DND-41 (cell line): Measurements from ENCODE around the gene GLRA1.

Source experiments
- ATAC-seq: fragments of 200-7000 bp; cut with Tn5 transposase; 3 replicates; pipeline ENCODE4 v1.9.1; 2021; ENCODE audit warnings: low read depth; ENCODE audit not compliant: insufficient read depth
- DNase-seq: peaks from one replicate; pipeline ENCODE4 v3.0.0-alpha.2; 2020
- H2AFZ ChIP-seq: 2 replicates; pipeline ENCODE4 v1.6.0; 2012; ENCODE audit warnings: low read depth, low read length
- H3K27ac ChIP-seq: 2 replicates; pipeline ENCODE4 v1.5.1; 2012; ENCODE audit warnings: low read length, inconsistent platforms
- H3K27me3 ChIP-seq: fragments of 200-600 bp; sonication (generic); 2 replicates; pipeline ENCODE4 v1.6.0; 2012; ENCODE audit warnings: low read length, mild to moderate bottlenecking, inconsistent platforms; ENCODE audit not compliant: insufficient read depth, poor library complexity
- H3K36me3 ChIP-seq: 2 replicates; pipeline ENCODE4 v1.5.1; 2012; ENCODE audit warnings: low read length, inconsistent platforms; ENCODE audit not compliant: insufficient read depth
- H3K4me1 ChIP-seq: 2 replicates; pipeline ENCODE4 v1.5.1; 2012; ENCODE audit warnings: mild to moderate bottlenecking, low read length; ENCODE audit not compliant: insufficient read depth
- H3K4me2 ChIP-seq: 2 replicates; pipeline ENCODE4 v1.6.0; 2012; ENCODE audit warnings: mild to moderate bottlenecking, moderate library complexity, low read length, inconsistent platforms; ENCODE audit not compliant: insufficient read depth
- H3K4me3 ChIP-seq, 2 experiments: fragments of 200-600 bp in 1 of 2; shearing (Covaris generic) in 1 of 2; 2 replicates each; pipeline ENCODE4 v1.5.1; 2012 to 2016; ENCODE audit warnings: inconsistent platforms in 2 of 2, low read length in 2 of 2, mild to moderate bottlenecking in 2 of 2, low read depth in 1 of 2, moderate library complexity in 1 of 2
- H3K79me2 ChIP-seq: 2 replicates; pipeline ENCODE4 v1.6.0; 2012; ENCODE audit warnings: low read length, inconsistent platforms; ENCODE audit not compliant: insufficient read depth
- H3K9ac ChIP-seq: 2 replicates; pipeline ENCODE4 v1.6.0; 2012; ENCODE audit warnings: low read depth, mild to moderate bottlenecking, inconsistent platforms, low read length, moderate library complexity
- H3K9me3 ChIP-seq: 2 replicates; pipeline ENCODE4 v1.5.1; 2012; ENCODE audit warnings: low read length, moderate library complexity, mild to moderate bottlenecking, inconsistent platforms; ENCODE audit not compliant: insufficient read depth, severe bottlenecking
- H4K20me1 ChIP-seq: 2 replicates; pipeline ENCODE4 v1.6.0; 2012; ENCODE audit warnings: low read length; ENCODE audit not compliant: insufficient read depth
- EZH2 ChIP-seq: IDR thresholded peaks from 3 replicates; pipeline ENCODE4 v1.6.1; 2012; ENCODE audit warnings: borderline replicate concordance, low read depth, mild to moderate bottlenecking, moderate library complexity, low read length, inconsistent platforms; ENCODE audit not compliant: severe bottlenecking
- TF ChIP-seq, protein P1 (sequence below): IDR thresholded peaks from 2 replicates; pipeline ENCODE4 v1.5.1; 2012; ENCODE audit warnings: borderline replicate concordance, low read length, moderate library complexity, mild to moderate bottlenecking; ENCODE audit not compliant: poor library complexity, severe bottlenecking; ENCODE audit errors: extremely low read depth

The GLRA1 gene

DNA sequence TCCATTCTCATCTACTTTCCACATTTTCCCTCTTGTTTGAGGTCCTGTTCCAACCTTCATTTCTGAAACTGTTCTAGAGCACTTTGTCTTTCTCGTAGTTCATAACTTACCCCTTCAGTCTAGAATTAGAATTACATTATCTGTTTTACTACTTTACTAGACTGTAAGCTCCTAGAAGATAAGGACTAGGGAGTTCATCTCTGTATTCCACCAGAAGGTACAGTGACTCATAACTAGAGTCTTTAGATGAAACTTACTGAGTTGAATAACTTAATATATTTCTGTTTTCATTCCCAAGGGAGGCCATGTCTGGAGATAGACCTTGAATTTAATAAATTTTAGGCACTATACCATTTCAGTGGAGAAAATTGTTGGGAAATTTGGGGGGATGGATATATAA, 114.2 kb downstream of the GLRA1 start:
- Histone ChIP-seq H4K20me1 (peaks cover 18% of the 10 kb centered on the region), H3K79me2 (peaks cover 10% of the 10 kb centered on the region; the same call in 1 of the 2 replicates), H3K27ac (no peak overlapping the region), H3K4me3 (no peak overlapping the region), H3K27me3 (no peaks in the 10 kb centered on the region), H3K9me3 (no peaks in the 10 kb centered on the region), H2AFZ (no peak overlapping the region), H3K4me1 (no peaks in the 10 kb centered on the region), H3K36me3 (peaks cover 92% of the 10 kb centered on the region), H3K4me2 (no peak overlapping the region), H3K9ac (no peak overlapping the region)
- TF ChIP-seq, protein P1, sequence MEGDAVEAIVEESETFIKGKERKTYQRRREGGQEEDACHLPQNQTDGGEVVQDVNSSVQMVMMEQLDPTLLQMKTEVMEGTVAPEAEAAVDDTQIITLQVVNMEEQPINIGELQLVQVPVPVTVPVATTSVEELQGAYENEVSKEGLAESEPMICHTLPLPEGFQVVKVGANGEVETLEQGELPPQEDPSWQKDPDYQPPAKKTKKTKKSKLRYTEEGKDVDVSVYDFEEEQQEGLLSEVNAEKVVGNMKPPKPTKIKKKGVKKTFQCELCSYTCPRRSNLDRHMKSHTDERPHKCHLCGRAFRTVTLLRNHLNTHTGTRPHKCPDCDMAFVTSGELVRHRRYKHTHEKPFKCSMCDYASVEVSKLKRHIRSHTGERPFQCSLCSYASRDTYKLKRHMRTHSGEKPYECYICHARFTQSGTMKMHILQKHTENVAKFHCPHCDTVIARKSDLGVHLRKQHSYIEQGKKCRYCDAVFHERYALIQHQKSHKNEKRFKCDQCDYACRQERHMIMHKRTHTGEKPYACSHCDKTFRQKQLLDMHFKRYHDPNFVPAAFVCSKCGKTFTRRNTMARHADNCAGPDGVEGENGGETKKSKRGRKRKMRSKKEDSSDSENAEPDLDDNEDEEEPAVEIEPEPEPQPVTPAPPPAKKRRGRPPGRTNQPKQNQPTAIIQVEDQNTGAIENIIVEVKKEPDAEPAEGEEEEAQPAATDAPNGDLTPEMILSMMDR = no peak
- TF ChIP-seq EZH2 = no peak
- ATAC-seq (no peak), DNase-seq (no peak)

DNA sequence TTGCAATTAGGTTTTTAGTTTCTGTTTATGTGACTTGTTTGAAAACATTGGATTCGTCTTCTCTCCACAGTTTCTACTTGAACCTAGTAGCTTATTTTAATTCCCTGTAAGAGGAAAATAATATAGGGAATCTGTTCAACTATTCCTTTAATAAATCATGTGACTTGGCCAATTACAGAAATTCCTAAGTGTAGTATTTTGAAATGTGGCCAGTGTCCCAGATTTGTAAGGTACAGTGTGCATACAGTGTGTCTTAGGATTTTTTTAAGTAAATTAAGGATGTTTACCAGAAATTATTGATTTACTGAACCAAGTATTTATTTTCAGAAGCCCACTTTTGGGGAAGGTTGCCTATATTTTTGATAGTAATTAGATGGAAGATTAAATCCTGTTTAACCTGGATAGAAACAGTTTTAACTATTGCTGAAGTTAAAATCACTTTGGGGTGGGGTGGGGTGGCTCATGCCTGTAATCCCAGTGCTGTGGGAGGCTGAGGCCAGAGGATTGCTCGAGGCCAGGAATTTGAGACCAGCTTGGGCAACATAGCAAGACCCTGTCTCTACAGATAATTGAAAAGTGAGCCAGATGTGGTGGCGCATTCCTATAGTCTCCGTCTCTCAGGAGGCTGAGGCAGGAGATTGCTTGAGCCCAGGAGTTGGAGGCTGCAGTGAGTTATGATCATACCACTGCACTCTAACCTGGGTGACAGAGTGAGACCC, 116.0 kb downstream of the GLRA1 start:
- ATAC-seq (no peak), DNase-seq (no peak)
- TF ChIP-seq EZH2 = no peak
- TF ChIP-seq, protein P1 = no peak
- Histone ChIP-seq H3K9ac (no peak overlapping the region), H3K36me3 (peaks cover 94% of the 10 kb centered on the region), H3K4me3 (no peak overlapping the region), H3K4me1 (no peaks in the 10 kb centered on the region), H3K27me3 (no peaks in the 10 kb centered on the region), H3K9me3 (no peaks in the 10 kb centered on the region), H2AFZ (no peak overlapping the region), H3K79me2 (peaks cover 14% of the 10 kb centered on the region; the same call in 1 of the 2 replicates), H3K4me2 (no peak overlapping the region), H4K20me1 (peaks cover 22% of the 10 kb centered on the region), H3K27ac (no peak overlapping the region)

DNA sequence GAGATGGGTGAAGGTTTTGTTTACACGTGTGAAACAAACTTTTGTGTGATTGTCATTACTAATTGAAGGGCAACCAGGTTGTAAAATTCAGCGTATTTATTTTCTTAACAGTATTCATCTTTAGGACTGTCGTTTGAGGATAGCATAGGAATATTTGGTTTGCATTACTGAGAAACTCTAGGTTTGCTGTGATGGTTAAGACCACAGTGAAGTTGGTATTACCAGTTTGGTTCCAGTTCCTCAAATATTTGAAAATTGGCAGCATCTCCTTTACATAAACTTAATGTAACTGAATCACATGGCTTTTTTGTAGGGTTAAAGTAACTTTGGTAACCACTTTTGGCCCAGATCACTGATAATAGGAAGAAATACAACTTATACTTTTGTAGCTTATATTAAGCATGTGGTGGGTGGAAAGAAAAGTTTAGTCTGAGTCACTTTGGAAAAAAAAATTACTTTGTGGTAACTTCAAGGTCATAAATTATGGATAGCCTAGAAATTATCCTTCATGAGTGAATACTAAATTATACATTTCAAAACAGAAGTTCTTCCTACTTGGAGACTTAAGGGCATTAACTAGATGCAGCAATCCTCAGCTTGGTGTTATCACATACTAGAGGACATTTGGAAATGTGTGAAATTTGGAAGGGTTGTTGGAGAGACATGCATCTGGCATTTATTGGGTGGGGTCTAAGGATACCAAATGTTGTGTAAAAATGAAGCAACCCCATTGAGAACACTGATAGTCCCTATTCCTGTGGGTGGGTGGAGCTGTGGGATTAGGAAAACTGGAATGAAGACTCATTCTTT, 119.0 kb downstream of the GLRA1 start:
- H3K9me3 ChIP-seq = no peaks in the 10 kb centered on the region
- peaks cover 92% of the 10 kb centered on the region for H3K36me3 ChIP-seq
- H3K4me1 ChIP-seq = no peaks in the 10 kb centered on the region
- no peaks in the 10 kb centered on the region for H3K27me3 ChIP-seq
- no peak for TF ChIP-seq EZH2
- TF ChIP-seq, protein P1 = no peak
- no peak overlapping the region for H3K9ac ChIP-seq
- no peak for ATAC-seq
- H3K79me2 ChIP-seq = peaks cover 27% of the 10 kb centered on the region
- no peak overlapping the region for H3K4me3 ChIP-seq
- H3K4me2 ChIP-seq = no peak overlapping the region
- no peak overlapping the region for H3K27ac ChIP-seq
- no peak overlapping the region for H2AFZ ChIP-seq
- peaks cover 26% of the 10 kb centered on the region; the same call in 1 of the 2 replicates for H4K20me1 ChIP-seq
- no peak for DNase-seq
